ENCODE results near the gene LOXL1. TPM values are rescaled to one million over a fixed set of nuclear protein-coding genes. Genes with fewer than 3 reads are reported as not detected.

Gene LOXL1
- total RNA-seq, 1 donor: 0.73 TPM

- H3K4me3 ChIP-seq (ENCODE audit: low read length): no peak overlapping the region
- no peaks in the 10 kb centered on the region for H3K27me3 ChIP-seq (ENCODE audit: insufficient read depth, low read length)
- H3K9me3 ChIP-seq (ENCODE audit: low read depth, low read length): no peaks in the 10 kb centered on the region
- H3K4me1 ChIP-seq (ENCODE audit: insufficient read depth, low read length): peaks cover 45% of the 10 kb centered on the region
Observed at GRCh38 chr15:73981761-73982221, 55.5 kb downstream of the LOXL1 start.

GRCh38 chr15:73982222-73982962 lies 56.1 kb downstream of the LOXL1 start:
- Histone ChIP-seq H3K27me3 (ENCODE audit: insufficient read depth, low read length) (no peaks in the 10 kb centered on the region), H3K4me1 (ENCODE audit: insufficient read depth, low read length) (peaks cover 45% of the 10 kb centered on the region), H3K4me3 (ENCODE audit: low read length) (no peak overlapping the region), H3K9me3 (ENCODE audit: low read depth, low read length) (no peaks in the 10 kb centered on the region)

- peaks cover 45% of the 10 kb centered on the region for H3K4me1 ChIP-seq (ENCODE audit: insufficient read depth, low read length)
- no peak overlapping the region for H3K4me3 ChIP-seq (ENCODE audit: low read length)
- no peaks in the 10 kb centered on the region for H3K9me3 ChIP-seq (ENCODE audit: low read depth, low read length)
- H3K27me3 ChIP-seq (ENCODE audit: insufficient read depth, low read length): no peaks in the 10 kb centered on the region
Observed at GRCh38 chr15:73983211-73983727, 57.0 kb downstream of the LOXL1 start.

- no peaks in the 10 kb centered on the region for H3K27me3 ChIP-seq (ENCODE audit: insufficient read depth, low read length)
- no peak overlapping the region for H3K4me3 ChIP-seq (ENCODE audit: low read length)
- no peaks in the 10 kb centered on the region for H3K9me3 ChIP-seq (ENCODE audit: low read depth, low read length)
- peaks cover 45% of the 10 kb centered on the region for H3K4me1 ChIP-seq (ENCODE audit: insufficient read depth, low read length)
Observed at GRCh38 chr15:73983773-73984172, 57.5 kb downstream of the LOXL1 start.

GRCh38 chr15:73984208-73984979 lies 58.1 kb downstream of the LOXL1 start:
- H3K4me3 ChIP-seq (ENCODE audit: low read length): no peak overlapping the region
- no peaks in the 10 kb centered on the region for H3K27me3 ChIP-seq (ENCODE audit: insufficient read depth, low read length)
- peaks cover 45% of the 10 kb centered on the region for H3K4me1 ChIP-seq (ENCODE audit: insufficient read depth, low read length)
- H3K9me3 ChIP-seq (ENCODE audit: low read depth, low read length): no peaks in the 10 kb centered on the region

- no peaks in the 10 kb centered on the region for H3K9me3 ChIP-seq (ENCODE audit: low read depth, low read length)
- H3K4me1 ChIP-seq (ENCODE audit: insufficient read depth, low read length): peaks cover 45% of the 10 kb centered on the region
- no peaks in the 10 kb centered on the region for H3K27me3 ChIP-seq (ENCODE audit: insufficient read depth, low read length)
- no peak overlapping the region for H3K4me3 ChIP-seq (ENCODE audit: low read length)
Observed at GRCh38 chr15:73985101-73985873, 59.0 kb downstream of the LOXL1 start.

- no peaks in the 10 kb centered on the region for H3K9me3 ChIP-seq (ENCODE audit: low read depth, low read length)
- no peak overlapping the region for H3K4me3 ChIP-seq (ENCODE audit: low read length)
- peaks cover 43% of the 10 kb centered on the region for H3K4me1 ChIP-seq (ENCODE audit: insufficient read depth, low read length)
- H3K27me3 ChIP-seq (ENCODE audit: insufficient read depth, low read length): no peaks in the 10 kb centered on the region
Observed at GRCh38 chr15:73986055-73986775, 60.0 kb downstream of the LOXL1 start.

GRCh38 chr15:73986776-73987056 lies 60.5 kb downstream of the LOXL1 start:
- no peak overlapping the region for H3K4me3 ChIP-seq (ENCODE audit: low read length)
- no peaks in the 10 kb centered on the region for H3K9me3 ChIP-seq (ENCODE audit: low read depth, low read length)
- H3K27me3 ChIP-seq (ENCODE audit: insufficient read depth, low read length): no peaks in the 10 kb centered on the region
- peaks cover 45% of the 10 kb centered on the region for H3K4me1 ChIP-seq (ENCODE audit: insufficient read depth, low read length)

GRCh38 chr15:73987250-73987649 lies 61.0 kb downstream of the LOXL1 start:
- Histone ChIP-seq H3K9me3 (ENCODE audit: low read depth, low read length) (no peaks in the 10 kb centered on the region), H3K27me3 (ENCODE audit: insufficient read depth, low read length) (no peaks in the 10 kb centered on the region), H3K4me1 (ENCODE audit: insufficient read depth, low read length) (peaks cover 42% of the 10 kb centered on the region), H3K4me3 (ENCODE audit: low read length) (no peak overlapping the region)

- H3K9me3 ChIP-seq (ENCODE audit: low read depth, low read length): no peaks in the 10 kb centered on the region
- H3K4me1 ChIP-seq (ENCODE audit: insufficient read depth, low read length): peaks cover 42% of the 10 kb centered on the region
- H3K27me3 ChIP-seq (ENCODE audit: insufficient read depth, low read length): no peaks in the 10 kb centered on the region
- no peak overlapping the region for H3K4me3 ChIP-seq (ENCODE audit: low read length)
Observed at GRCh38 chr15:73987681-73988444, 61.6 kb downstream of the LOXL1 start.

- no peaks in the 10 kb centered on the region for H3K9me3 ChIP-seq (ENCODE audit: low read depth, low read length)
- H3K4me3 ChIP-seq (ENCODE audit: low read length): no peak overlapping the region
- peaks cover 42% of the 10 kb centered on the region for H3K4me1 ChIP-seq (ENCODE audit: insufficient read depth, low read length)
- H3K27me3 ChIP-seq (ENCODE audit: insufficient read depth, low read length): no peaks in the 10 kb centered on the region
Observed at GRCh38 chr15:73988445-73988969, 62.2 kb downstream of the LOXL1 start.

GRCh38 chr15:73989001-73989798 lies 62.9 kb downstream of the LOXL1 start:
- no peaks in the 10 kb centered on the region for H3K9me3 ChIP-seq (ENCODE audit: low read depth, low read length)

GRCh38 chr15:73990250-73991005 lies 64.2 kb downstream of the LOXL1 start:
- no peak overlapping the region for H3K4me3 ChIP-seq (ENCODE audit: low read length)
- no peaks in the 10 kb centered on the region for H3K27me3 ChIP-seq (ENCODE audit: insufficient read depth, low read length)
- H3K4me1 ChIP-seq (ENCODE audit: insufficient read depth, low read length): peaks cover 32% of the 10 kb centered on the region
- no peaks in the 10 kb centered on the region for H3K9me3 ChIP-seq (ENCODE audit: low read depth, low read length)

More at GRCh38 chr15:73989001-73989798, 62.9 kb downstream of the LOXL1 start:
- Histone ChIP-seq H3K27me3 (ENCODE audit: insufficient read depth, low read length) (no peaks in the 10 kb centered on the region), H3K4me1 (ENCODE audit: insufficient read depth, low read length) (peaks cover 43% of the 10 kb centered on the region), H3K4me3 (ENCODE audit: low read length) (no peak overlapping the region)
